D721Med (cell line): Measurements from ENCODE around the gene TMEM272.

ENCODE experiments used
- DNase-seq: peaks from one replicate; pipeline ENCODE4 v3.0.0; 2011; ENCODE audit warnings: low spot score; ENCODE audit not compliant: insufficient read length
- FAIRE-seq: peaks from 2 replicates; lab custom pipeline; 2011; peaks lifted over from hg19 to GRCh38; lab: Jason Lieb, UNC
- CTCF ChIP-seq: IDR thresholded peaks from 2 replicates; pipeline ENCODE4 v1.5.1; 2012; ENCODE audit warnings: mild to moderate bottlenecking, control low read depth; ENCODE audit not compliant: insufficient read depth; ENCODE audit errors: missing control alignments

TMEM272 gene

GRCh38 chr13:51777921-51778320 is 67.1 kb downstream of the TMEM272 start:
- FAIRE-seq = no peak
- no peak for TF ChIP-seq CTCF
- no peak for DNase-seq

DNA sequence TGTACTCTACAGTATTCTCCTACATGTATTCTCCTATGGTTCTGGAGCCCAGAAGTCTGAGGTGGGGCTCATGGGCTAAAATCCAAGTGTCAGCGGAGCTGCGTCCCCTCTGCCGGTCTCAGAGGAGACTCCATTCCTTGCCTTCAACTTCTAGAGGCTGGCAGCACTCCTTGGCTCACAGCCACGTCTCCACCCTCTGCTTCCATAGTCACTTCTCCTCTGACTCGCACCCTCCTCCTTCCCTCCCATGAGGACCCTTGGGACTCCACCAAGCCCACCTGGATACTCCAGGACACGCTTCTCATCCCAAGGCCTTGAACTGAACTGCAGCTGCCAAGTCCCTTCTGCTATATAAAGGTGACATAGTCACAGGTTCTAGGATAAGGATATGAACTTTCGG is 68.8 kb downstream of the TMEM272 start:
- FAIRE-seq (no peak), DNase-seq (no peak)
- TF ChIP-seq CTCF = no peak

- DNase-seq (no peak), FAIRE-seq (no peak)
- no peak for TF ChIP-seq CTCF
Observed at GRCh38 chr13:51773515-51773914, 71.5 kb downstream of the TMEM272 start.

- no peak for TF ChIP-seq CTCF
- DNase-seq (no peak), FAIRE-seq (no peak)
Observed at GRCh38 chr13:51772781-51773180, 72.2 kb downstream of the TMEM272 start.

DNA sequence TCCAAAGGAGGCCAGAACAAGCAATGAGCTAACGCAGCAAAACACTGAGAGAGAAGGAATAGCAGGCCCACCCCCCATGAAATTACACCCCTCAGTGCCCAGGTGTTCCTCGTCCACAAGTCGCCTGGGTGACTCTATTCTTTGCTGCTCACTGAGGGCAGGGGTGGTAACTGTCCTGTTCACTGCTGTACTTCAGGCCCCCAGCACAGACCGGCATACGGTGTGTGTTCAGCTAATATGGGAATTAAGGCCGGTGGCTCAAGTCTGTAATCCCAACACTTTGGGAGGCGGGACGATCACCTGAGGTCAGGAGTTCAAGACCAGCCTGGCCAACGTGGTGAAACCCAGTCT is 72.9 kb downstream of the TMEM272 start:
- TF ChIP-seq CTCF = no peak

GRCh38 chr13:51771418-51772104 is 73.4 kb downstream of the TMEM272 start:
- DNase-seq (no peak), FAIRE-seq (no peak)
- TF ChIP-seq CTCF = peak; percentile 7

More for the DNA sequence above, 72.9 kb downstream of the TMEM272 start:
- FAIRE-seq = no peak
- no peak for DNase-seq

DNA sequence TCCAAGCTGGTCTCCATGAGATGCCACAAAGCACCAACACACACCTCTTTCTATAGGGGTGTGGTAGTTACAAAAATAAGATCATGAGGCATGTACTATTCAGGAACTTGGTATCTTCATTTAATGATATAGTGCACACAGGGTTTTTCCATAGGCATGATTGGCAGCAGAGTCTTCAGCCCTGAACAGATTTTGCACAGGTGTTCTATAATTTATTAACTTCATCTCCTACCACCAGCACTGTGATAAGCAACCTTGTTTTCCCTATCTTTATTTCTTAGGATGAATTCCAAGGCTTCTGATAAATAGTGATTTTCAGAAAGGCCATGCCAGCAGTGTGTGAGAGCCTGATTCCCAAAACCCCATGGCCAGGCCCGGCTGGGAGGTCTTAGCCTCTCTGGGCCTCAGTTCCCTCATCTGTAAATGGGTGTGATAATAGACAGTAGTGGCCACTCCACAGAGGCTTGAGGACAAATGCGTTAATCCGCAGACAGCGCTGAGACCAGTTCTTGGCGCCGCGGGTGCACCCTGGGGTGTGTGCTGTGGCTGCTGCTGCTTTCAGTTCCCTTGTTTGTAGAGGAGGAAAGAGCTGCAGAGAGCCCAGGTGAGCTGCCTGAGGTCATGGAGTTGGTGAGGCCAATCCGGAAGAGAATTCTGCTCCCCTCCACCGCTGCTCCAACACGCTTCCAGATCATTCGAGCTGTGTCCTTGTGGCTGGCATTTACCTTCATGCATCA is 74.1 kb downstream of the TMEM272 start:
- no peak for TF ChIP-seq CTCF

More for the DNA sequence above, 74.1 kb downstream of the TMEM272 start:
- no peak for DNase-seq
- no peak for FAIRE-seq
